GM06990 (cell line): Measurements from ENCODE around the gene GZF1.

Experiments
- DNase-seq: peaks from one replicate; pipeline ENCODE4 v3.0.0-alpha.2; 2011; ENCODE audit not compliant: insufficient read length; ENCODE audit errors: extremely low read depth
- H3K27me3 ChIP-seq: replicated peaks from 2 replicates; pipeline ENCODE4 v1.6.0; 2011; ENCODE audit warnings: low read length; ENCODE audit not compliant: control insufficient read depth, insufficient read depth
- H3K36me3 ChIP-seq: 2 replicates; pipeline ENCODE4 v1.5.1; 2011; ENCODE audit warnings: low read length; ENCODE audit not compliant: control insufficient read depth, insufficient read depth
- H3K4me3 ChIP-seq: replicated peaks from 2 replicates; pipeline ENCODE4 v1.5.1; 2011; ENCODE audit warnings: low read depth, mild to moderate bottlenecking, control low read depth, low read length
- TF ChIP-seq, protein P1 (sequence below): IDR thresholded peaks from 2 replicates; pipeline ENCODE4 v1.5.1; 2011; ENCODE audit warnings: low read length, control low read depth, mild to moderate bottlenecking, inconsistent platforms; ENCODE audit not compliant: insufficient read depth, poor library complexity, severe bottlenecking

GZF1 gene

DNA sequence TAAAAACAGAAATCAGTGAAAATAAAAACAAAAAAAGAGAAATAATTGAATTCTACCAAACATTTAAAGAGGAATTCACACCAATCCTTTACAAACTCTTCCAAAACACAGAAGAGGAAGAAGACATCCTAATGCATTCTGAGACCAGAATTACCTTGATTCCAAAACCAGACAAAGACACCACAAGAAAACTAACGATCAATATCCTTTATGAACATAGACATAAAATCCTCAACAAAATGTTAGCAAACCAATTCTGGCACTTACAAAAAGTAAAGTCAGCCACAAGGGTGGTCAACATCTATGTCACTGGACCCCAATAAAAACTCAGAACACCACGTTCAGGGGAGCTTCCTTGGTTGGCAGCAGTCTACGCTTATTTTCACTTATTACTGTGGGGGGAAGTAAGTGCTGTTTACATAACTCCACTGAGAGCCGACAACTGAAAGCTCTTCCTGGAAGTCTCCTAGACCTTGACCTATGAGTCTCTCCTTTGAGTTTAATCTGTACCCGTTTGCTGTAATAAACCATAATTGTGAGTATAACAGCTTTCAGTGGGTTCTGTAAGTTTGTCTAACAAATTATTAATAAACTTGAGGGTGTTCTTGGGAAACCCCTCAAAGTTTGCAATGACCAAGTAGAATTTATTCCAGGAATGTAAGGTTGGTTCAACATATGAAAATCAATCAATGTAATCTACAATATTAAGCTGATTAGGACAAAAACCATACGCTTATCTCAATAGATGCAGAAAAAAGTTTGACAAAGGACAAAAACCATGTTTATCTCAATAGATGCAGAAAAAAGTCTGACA lies 24.5 kb downstream of the GZF1 start:
- no peak for DNase-seq
- H3K27me3 ChIP-seq, result no peaks in the 10 kb centered on the region
- H3K36me3 ChIP-seq, result peaks cover 5% of the 10 kb centered on the region
- TF ChIP-seq, protein P1, sequence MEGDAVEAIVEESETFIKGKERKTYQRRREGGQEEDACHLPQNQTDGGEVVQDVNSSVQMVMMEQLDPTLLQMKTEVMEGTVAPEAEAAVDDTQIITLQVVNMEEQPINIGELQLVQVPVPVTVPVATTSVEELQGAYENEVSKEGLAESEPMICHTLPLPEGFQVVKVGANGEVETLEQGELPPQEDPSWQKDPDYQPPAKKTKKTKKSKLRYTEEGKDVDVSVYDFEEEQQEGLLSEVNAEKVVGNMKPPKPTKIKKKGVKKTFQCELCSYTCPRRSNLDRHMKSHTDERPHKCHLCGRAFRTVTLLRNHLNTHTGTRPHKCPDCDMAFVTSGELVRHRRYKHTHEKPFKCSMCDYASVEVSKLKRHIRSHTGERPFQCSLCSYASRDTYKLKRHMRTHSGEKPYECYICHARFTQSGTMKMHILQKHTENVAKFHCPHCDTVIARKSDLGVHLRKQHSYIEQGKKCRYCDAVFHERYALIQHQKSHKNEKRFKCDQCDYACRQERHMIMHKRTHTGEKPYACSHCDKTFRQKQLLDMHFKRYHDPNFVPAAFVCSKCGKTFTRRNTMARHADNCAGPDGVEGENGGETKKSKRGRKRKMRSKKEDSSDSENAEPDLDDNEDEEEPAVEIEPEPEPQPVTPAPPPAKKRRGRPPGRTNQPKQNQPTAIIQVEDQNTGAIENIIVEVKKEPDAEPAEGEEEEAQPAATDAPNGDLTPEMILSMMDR, result no peak
- no peak overlapping the region for H3K4me3 ChIP-seq

DNA sequence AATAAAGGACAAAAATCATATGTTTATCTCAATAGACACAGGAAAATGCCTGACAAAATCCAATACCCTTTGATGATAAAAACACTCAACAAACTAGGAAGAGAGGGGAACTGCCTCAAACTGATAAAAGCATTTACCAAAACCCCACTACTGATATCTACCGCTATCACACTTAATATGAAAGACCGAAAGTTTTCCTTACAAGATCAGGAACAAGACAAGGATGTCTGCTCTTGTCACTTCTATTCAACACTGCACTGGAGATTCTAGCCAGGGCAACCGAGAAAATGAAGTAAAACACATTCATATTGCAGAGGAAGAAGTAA lies 25.1 kb downstream of the GZF1 start:
- peaks cover 4% of the 10 kb centered on the region for H3K36me3 ChIP-seq
- TF ChIP-seq, protein P1, result no peak
- DNase-seq, result no peak

GRCh38 chr20:23390091-23390774 lies 28.3 kb downstream of the GZF1 start:
- H3K4me3 ChIP-seq, result no peak overlapping the region
- TF ChIP-seq, protein P1, result no peak
- no peak for DNase-seq
- peaks cover 12% of the 10 kb centered on the region for H3K36me3 ChIP-seq
- H3K27me3 ChIP-seq, result no peaks in the 10 kb centered on the region

More for the DNA sequence above, 25.1 kb downstream of the GZF1 start:
- Histone ChIP-seq H3K27me3 (no peaks in the 10 kb centered on the region), H3K4me3 (no peak overlapping the region)

DNA sequence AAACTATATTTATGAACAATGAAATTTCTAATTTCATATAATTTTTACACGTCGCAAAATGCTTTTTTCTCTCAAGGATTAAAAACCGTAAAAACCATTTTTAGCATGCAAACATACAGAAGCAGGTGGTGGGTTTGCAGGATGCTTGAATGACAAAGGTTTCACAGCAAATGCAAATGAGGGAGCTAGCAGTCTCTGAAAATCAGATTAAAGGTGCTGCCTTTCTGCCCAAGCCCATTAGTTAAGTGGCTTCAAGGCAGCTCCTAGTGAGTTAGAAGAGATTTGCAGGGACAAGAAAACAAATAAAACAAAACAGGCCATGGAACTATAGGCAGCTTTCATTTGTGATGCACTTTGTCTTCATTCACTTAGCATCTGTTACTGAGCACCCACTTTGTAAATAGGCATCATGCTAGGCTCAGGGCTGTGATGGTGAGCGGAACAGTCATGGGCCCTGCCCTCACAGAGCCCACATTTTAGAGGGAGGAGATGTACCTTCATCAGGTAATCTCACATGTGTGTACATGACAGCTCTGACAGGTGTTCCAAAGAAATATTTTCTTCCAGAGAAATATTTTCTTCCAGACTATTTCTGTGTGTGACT lies 29.8 kb downstream of the GZF1 start:
- peaks cover 12% of the 10 kb centered on the region for H3K36me3 ChIP-seq

GRCh38 chr20:23393996-23394775 lies 32.2 kb downstream of the GZF1 start:
- Histone ChIP-seq H3K4me3 (no peak overlapping the region), H3K27me3 (no peaks in the 10 kb centered on the region), H3K36me3 (peaks cover 12% of the 10 kb centered on the region)
- TF ChIP-seq, protein P1, result no peak
- no peak for DNase-seq

More for the DNA sequence above, 29.8 kb downstream of the GZF1 start:
- H3K27me3 ChIP-seq, result no peaks in the 10 kb centered on the region
- no peak for DNase-seq
- H3K4me3 ChIP-seq, result no peak overlapping the region
- TF ChIP-seq, protein P1, result no peak
